CD4-positive, alpha-beta T cell (primary cell): ENCODE results near the gene SLC15A4. TPM values are rescaled to one million over a fixed set of nuclear protein-coding genes. Genes with fewer than 3 reads are reported as not detected.

Experiments used
- ATAC-seq: fragments of 200-7000 bp; cut with Tn5 transposase; one replicate; pipeline ENCODE4 v1.10.0; 2022; ENCODE audit warnings: mild to moderate bottlenecking; ENCODE audit not compliant: poor library complexity
- CTCF ChIA-PET: fragments of 350-600 bp; sonication (Branson Sonifier 250); formaldehyde crosslinking; loops from one replicate; lab custom pipeline; 2021; ENCODE audit warnings: antibody characterized with exemption, inconsistent platforms; lab: Charles Lee
- POLR2A ChIA-PET: fragments of 350-600 bp; sonication (Branson Sonifier 250); formaldehyde crosslinking; loops from one replicate; lab custom pipeline; 2021; ENCODE audit warnings: antibody characterized with exemption, inconsistent platforms; lab: Charles Lee
- DNase-seq, 14 experiments: peaks; one replicate each; pipeline ENCODE4 v3.0.0-alpha.2; 2013 to 2020; ENCODE audit warnings: mixed read lengths in 2 of 14
- H3K27ac ChIP-seq, 2 donors: one replicate each; pipeline versions ENCODE4 v1.5.1 to v1.7.0; 2013; ENCODE audit warnings: low read length in 2 of 2, low read depth in 1 of 2, mild to moderate bottlenecking in 1 of 2
- H3K27me3 ChIP-seq, 2 experiments: 1 replicate in 1 of 2; 2 replicates in 1 of 2; pipeline versions ENCODE4 v1.6.1 to v1.7.0; 2013; ENCODE audit warnings: low read length in 2 of 2, control low read depth in 1 of 2, mild to moderate bottlenecking in 1 of 2, moderate library complexity in 1 of 2; ENCODE audit not compliant: insufficient read depth in 2 of 2, control insufficient read depth in 1 of 2
- H3K36me3 ChIP-seq: one replicate; pipeline ENCODE4 v1.6.1; 2013; ENCODE audit warnings: low read length, control low read depth; ENCODE audit not compliant: insufficient read depth
- H3K4me1 ChIP-seq: one replicate; pipeline ENCODE4 v1.6.1; 2013; ENCODE audit warnings: low read length, control low read depth; ENCODE audit not compliant: insufficient read depth
- H3K4me3 ChIP-seq: one replicate; pipeline ENCODE4 v1.5.1; 2013; ENCODE audit warnings: mild to moderate bottlenecking, low read length, moderate library complexity
- H3K9me3 ChIP-seq, 2 experiments: 1 replicate in 1 of 2; 2 replicates in 1 of 2; pipeline versions ENCODE4 v1.6.1 to v1.7.0; 2013; ENCODE audit warnings: low read length in 2 of 2, mild to moderate bottlenecking in 2 of 2, control low read depth in 1 of 2, moderate library complexity in 1 of 2; ENCODE audit not compliant: control insufficient read depth in 1 of 2, insufficient read depth in 1 of 2
- H3K27ac Mint-ChIP-seq: one replicate; pipeline ENCODE4 v1.8.0; 2020; ENCODE audit warnings: mixed read lengths
- H3K27me3 Mint-ChIP-seq: one replicate; pipeline ENCODE4 v1.8.0; 2021; ENCODE audit warnings: mixed read lengths
- H3K36me3 Mint-ChIP-seq: one replicate; pipeline ENCODE4 v1.8.0; 2021; ENCODE audit warnings: low read depth, mixed read lengths
- H3K4me1 Mint-ChIP-seq: one replicate; pipeline ENCODE4 v1.8.0; 2021; ENCODE audit warnings: low read depth, mixed read lengths
- H3K4me3 Mint-ChIP-seq: one replicate; pipeline ENCODE4 v1.8.0; 2020; ENCODE audit warnings: mild to moderate bottlenecking, mixed read lengths
- H3K9me3 Mint-ChIP-seq: one replicate; pipeline ENCODE4 v1.8.0; 2020; ENCODE audit warnings: mixed read lengths
- CTCF ChIP-seq: fragments of 200-600 bp; IDR thresholded peaks from one replicate; pipeline ENCODE4 v1.8.0; 2022; ENCODE audit warnings: antibody characterized with exemption, mild to moderate bottlenecking
- intact Hi-C, 2 experiments: fragments of 100-400 bp; cut with DNase I in 1 of 2; cut with micrococcal nuclease in 1 of 2; formaldehyde crosslinking; loops; one replicate each; pipeline versions ENCODE4 v1.15.1 to v1.9.0; 2023 to 2025; cut with DNase I, micrococcal nuclease
- total RNA-seq, 174 experiments: library from RNA in 2 of 174; stranded (reverse) in 2 of 174; gene quantifications; one replicate each; pipeline ENCODE4 v1.2.3 and lab custom pipeline; 2021 to 2026

The SLC15A4 gene
- total RNA-seq, 2 experiments from 2014 or later: 18.4 to 18.5 TPM

GRCh38 chr12:128802756-128803155 lies 21.0 kb downstream of the SLC15A4 start:
- POLR2A ChIA-PET: no interaction called here
- H3K36me3 ChIP-seq: peaks cover 66% of the 10 kb centered on the region
- no peak overlapping the region for H3K27ac Mint-ChIP-seq

GRCh38 chr12:128801879-128802391 lies 21.8 kb downstream of the SLC15A4 start:
- no peak overlapping the region for H3K27ac Mint-ChIP-seq
- no peak overlapping the region for H3K4me3 Mint-ChIP-seq
- H3K27me3 Mint-ChIP-seq: no peaks in the 10 kb centered on the region
- TF ChIP-seq CTCF: no peak
- Histone ChIP-seq H3K4me3 (no peak overlapping the region), H3K27ac (no peak overlapping the region), H3K27me3 (no peaks in the 10 kb centered on the region), H3K9me3 (peaks cover 0 to 8% of the 10 kb centered on the region in 2 experiments), H3K4me1 (peaks cover 10% of the 10 kb centered on the region), H3K36me3 (peaks cover 68% of the 10 kb centered on the region)
- DNase-seq (no peak), ATAC-seq (no peak)
- H3K36me3 Mint-ChIP-seq: peaks cover 88% of the 10 kb centered on the region
- no peaks in the 10 kb centered on the region for H3K4me1 Mint-ChIP-seq
- CTCF ChIA-PET: no interaction called here
- no peaks in the 10 kb centered on the region for H3K9me3 Mint-ChIP-seq
- POLR2A ChIA-PET: no interaction called here
- intact Hi-C loops: no loop called here

More at GRCh38 chr12:128802756-128803155, 21.0 kb downstream of the SLC15A4 start:
- peaks cover 0 to 8% of the 10 kb centered on the region in 2 experiments for H3K9me3 ChIP-seq
- peaks cover 2% of the 10 kb centered on the region for H3K4me1 ChIP-seq
- CTCF ChIA-PET: no interaction called here
- Mint-ChIP-seq H3K4me3 (no peak overlapping the region), H3K36me3 (peaks cover 88% of the 10 kb centered on the region), H3K4me1 (no peaks in the 10 kb centered on the region), H3K27me3 (no peaks in the 10 kb centered on the region), H3K9me3 (no peaks in the 10 kb centered on the region)
- no peaks in the 10 kb centered on the region for H3K27me3 ChIP-seq
- H3K27ac ChIP-seq: no peak overlapping the region
- intact Hi-C loops: no loop called here
- no peak overlapping the region for H3K4me3 ChIP-seq
- ATAC-seq (no peak), DNase-seq (no peak)
- no peak for TF ChIP-seq CTCF

GRCh38 chr12:128800606-128801005 lies 23.2 kb downstream of the SLC15A4 start:
- Mint-ChIP-seq H3K4me1 (peaks cover 5% of the 10 kb centered on the region), H3K9me3 (no peaks in the 10 kb centered on the region), H3K27ac (no peak overlapping the region), H3K36me3 (peaks cover 94% of the 10 kb centered on the region), H3K4me3 (no peak overlapping the region), H3K27me3 (no peaks in the 10 kb centered on the region)
- no peak for ATAC-seq
- Histone ChIP-seq H3K4me1 (peaks cover 17% of the 10 kb centered on the region), H3K4me3 (no peak overlapping the region), H3K9me3 (peaks cover 0 to 8% of the 10 kb centered on the region in 2 experiments), H3K27me3 (no peaks in the 10 kb centered on the region), H3K27ac (no peak overlapping the region), H3K36me3 (peaks cover 69% of the 10 kb centered on the region)
- intact Hi-C loops: no loop called here
- DNase-seq: no peak
- ChIA-PET POLR2A (no interaction called here), CTCF (no interaction called here)
- no peak for TF ChIP-seq CTCF
